ENCODE data around the gene SLC35B4.

DNA sequence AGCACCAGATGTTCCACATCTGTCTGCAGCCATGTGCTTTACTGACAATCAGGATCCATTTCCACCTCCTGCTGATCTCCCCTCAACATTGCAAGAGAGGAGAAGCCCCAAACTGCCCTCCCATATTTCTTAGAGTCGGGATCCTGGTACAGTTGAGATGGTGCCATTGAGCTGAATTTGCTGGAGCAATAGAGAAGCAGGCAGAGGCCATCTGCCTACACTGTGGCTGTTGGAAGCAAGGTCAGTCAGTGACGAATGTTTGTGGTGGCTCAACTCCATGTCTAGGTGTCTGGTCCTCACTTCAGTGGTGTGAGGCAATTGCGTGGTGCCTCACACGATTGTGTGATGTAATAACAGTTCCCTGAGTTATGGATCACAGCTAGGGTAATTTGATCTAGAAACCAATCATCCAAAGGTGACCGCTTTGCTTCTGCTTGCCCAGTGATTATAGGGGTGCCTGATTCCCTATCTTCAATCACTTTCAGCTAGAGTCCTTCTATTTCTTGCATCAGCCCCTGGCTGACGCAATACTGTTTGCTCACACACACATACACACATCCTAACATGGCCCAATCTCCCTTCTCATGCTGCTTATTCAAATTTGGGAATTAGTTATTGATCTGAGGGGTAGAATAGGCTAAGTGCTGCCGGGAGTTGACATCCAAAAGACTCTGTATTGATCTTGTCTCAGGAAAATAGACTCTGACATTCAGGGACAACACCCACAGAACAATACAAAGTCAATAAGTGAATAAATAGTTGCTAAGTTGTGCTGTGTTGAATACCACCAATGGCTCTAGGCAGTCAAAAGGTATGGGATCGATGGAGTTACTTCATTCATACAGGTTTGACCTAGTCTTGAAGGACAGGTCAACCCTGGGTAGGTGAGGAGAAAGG is 46.1 kb upstream of the SLC35B4 start:
- TF ChIP-seq EZH2 (IDR thresholded peaks at IDR 0.05) (no peak), POLR2AphosphoS5 (IDR thresholded peaks at IDR 0.05; ENCODE audit: borderline replicate concordance, low read depth, low read length) (no peak), FOXP2 (optimal IDR thresholded peaks at IDR 0.05; ENCODE audit: control extremely low read depth, extremely low read length, insufficient read depth) (no peak)
